Smooth muscle cell (in vitro differentiated cells): ENCODE measurements around the gene PRELID2. TPM values are rescaled to one million over a fixed set of nuclear protein-coding genes. Genes with fewer than 3 reads are reported as not detected.

ENCODE experiments used
- DNase-seq: peaks from one replicate; lab custom pipeline; 2025; ENCODE audit not compliant: unreplicated experiment; lab: John Stamatoyannopoulos, UW
- H2AFZ ChIP-seq: fragments of 200-600 bp; sonication (generic); 2 replicates; pipeline ENCODE4 v1.6.0; 2016; ENCODE audit warnings: antibody characterized with exemption, low read depth, mild to moderate bottlenecking
- H3F3A ChIP-seq: fragments of 200-600 bp; sonication (generic); 2 replicates; pipeline ENCODE4 v1.6.0; 2017; ENCODE audit warnings: antibody characterized with exemption, low read depth
- H3K27ac ChIP-seq: fragments of 200-600 bp; sonication (generic); 2 replicates; pipeline ENCODE4 v1.5.1; 2016; ENCODE audit warnings: low read depth, mild to moderate bottlenecking
- H3K27me3 ChIP-seq: fragments of 200-600 bp; sonication (generic); 2 replicates; pipeline ENCODE4 v1.6.1; 2016; ENCODE audit warnings: low read depth, mild to moderate bottlenecking
- H3K36me3 ChIP-seq: fragments of 200-600 bp; sonication (generic); 2 replicates; pipeline ENCODE4 v1.5.1; 2016; ENCODE audit warnings: low read depth
- H3K4me1 ChIP-seq: fragments of 200-600 bp; sonication (generic); 2 replicates; pipeline ENCODE4 v1.5.1; 2016; ENCODE audit warnings: low read depth
- H3K4me2 ChIP-seq: fragments of 200-600 bp; sonication (generic); 2 replicates; pipeline ENCODE4 v1.6.0; 2016; ENCODE audit warnings: mild to moderate bottlenecking
- H3K4me3 ChIP-seq: fragments of 200-600 bp; sonication (generic); 2 replicates; pipeline ENCODE4 v1.5.1; 2016; ENCODE audit warnings: mild to moderate bottlenecking
- H3K79me2 ChIP-seq: fragments of 200-600 bp; sonication (generic); 2 replicates; pipeline ENCODE4 v1.6.0; 2016; ENCODE audit warnings: low read depth, mild to moderate bottlenecking
- H3K9ac ChIP-seq: fragments of 200-600 bp; sonication (generic); 2 replicates; pipeline ENCODE4 v1.6.0; 2016; ENCODE audit warnings: low read depth
- H3K9me3 ChIP-seq: fragments of 200-600 bp; sonication (generic); replicated peaks from 2 replicates; pipeline ENCODE4 v1.5.1; 2016; ENCODE audit warnings: low read depth
- H4K20me1 ChIP-seq: fragments of 200-600 bp; sonication (generic); 2 replicates; pipeline ENCODE4 v1.6.0; 2016; ENCODE audit warnings: low read depth
- WGBS: methylation state at CpG from one replicate; pipeline ENCODE4 v1.1.7; 2016; ENCODE audit warnings: low lambda C conversion rate; 5-methylcytosine and 5-hydroxymethylcytosine counted together
- polyA plus RNA-seq: library from polyadenylated mRNA; unstranded; fragments of >200 nt; fragmentation: Nextera tagmentation; extraction: Ambion mirVana; gene quantifications from 2 replicates; pipeline ENCODE4 v1.2.1, GENCODE V29; 2016
- total RNA-seq: library from RNA; depleted of rRNA; stranded (reverse); fragments of >200 nt; gene quantifications from 2 replicates; pipeline ENCODE4 v1.2.3, GENCODE V29; 2014
- TF ChIP-seq, protein P1 (sequence below): fragments of 200-600 bp; sonication (generic); IDR thresholded peaks from 2 replicates; pipeline ENCODE4 v1.5.1; 2017; ENCODE audit warnings: borderline replicate concordance, mild to moderate bottlenecking, antibody characterized with exemption; ENCODE audit not compliant: insufficient read depth, poor library complexity, severe bottlenecking

The PRELID2 gene
- total and polyA plus RNA-seq, 2 experiments from 2014 or later, result 2.5 to 7.3 TPM

DNA sequence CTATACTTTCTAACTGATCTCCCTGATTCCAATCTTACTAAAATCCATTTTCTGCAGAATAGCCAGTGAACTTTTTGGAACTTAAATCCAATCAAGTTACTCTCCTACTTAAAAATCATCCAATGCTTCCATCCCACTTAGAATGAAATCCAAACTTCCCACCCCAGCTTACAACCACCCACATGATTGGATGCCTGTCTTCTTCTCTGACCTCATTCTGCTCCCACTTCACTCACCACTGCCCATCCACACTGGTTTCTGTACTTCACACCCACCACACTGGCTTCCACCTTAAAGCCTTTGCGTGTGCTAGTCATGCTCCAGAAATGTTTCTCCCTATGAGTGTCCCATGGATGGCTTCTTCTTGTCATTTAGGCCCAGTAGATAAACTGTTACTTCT lies 119.7 kb downstream of the PRELID2 start:
- H3K79me2 ChIP-seq, result no peaks in the 10 kb centered on the region
- no peaks in the 10 kb centered on the region for H3K9me3 ChIP-seq
- peak overlapping the region; percentile 7 for H3K4me2 ChIP-seq
- H3K27ac ChIP-seq, result no peak overlapping the region
- WGBS, result 77% methylated on average over 1 of the region's 1 CpG
- no peak overlapping the region for H3K9ac ChIP-seq
- H3K36me3 ChIP-seq, result no peaks in the 10 kb centered on the region
- H3F3A ChIP-seq, result no peaks in the 10 kb centered on the region
- H3K27me3 ChIP-seq, result no peaks in the 10 kb centered on the region
- no peak overlapping the region for H2AFZ ChIP-seq
- TF ChIP-seq, protein P1, sequence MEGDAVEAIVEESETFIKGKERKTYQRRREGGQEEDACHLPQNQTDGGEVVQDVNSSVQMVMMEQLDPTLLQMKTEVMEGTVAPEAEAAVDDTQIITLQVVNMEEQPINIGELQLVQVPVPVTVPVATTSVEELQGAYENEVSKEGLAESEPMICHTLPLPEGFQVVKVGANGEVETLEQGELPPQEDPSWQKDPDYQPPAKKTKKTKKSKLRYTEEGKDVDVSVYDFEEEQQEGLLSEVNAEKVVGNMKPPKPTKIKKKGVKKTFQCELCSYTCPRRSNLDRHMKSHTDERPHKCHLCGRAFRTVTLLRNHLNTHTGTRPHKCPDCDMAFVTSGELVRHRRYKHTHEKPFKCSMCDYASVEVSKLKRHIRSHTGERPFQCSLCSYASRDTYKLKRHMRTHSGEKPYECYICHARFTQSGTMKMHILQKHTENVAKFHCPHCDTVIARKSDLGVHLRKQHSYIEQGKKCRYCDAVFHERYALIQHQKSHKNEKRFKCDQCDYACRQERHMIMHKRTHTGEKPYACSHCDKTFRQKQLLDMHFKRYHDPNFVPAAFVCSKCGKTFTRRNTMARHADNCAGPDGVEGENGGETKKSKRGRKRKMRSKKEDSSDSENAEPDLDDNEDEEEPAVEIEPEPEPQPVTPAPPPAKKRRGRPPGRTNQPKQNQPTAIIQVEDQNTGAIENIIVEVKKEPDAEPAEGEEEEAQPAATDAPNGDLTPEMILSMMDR, result no peak
- no peak overlapping the region for H3K4me3 ChIP-seq
- no peak for DNase-seq
- no peaks in the 10 kb centered on the region for H3K4me1 ChIP-seq
- no peaks in the 10 kb centered on the region for H4K20me1 ChIP-seq

- Histone ChIP-seq H3K4me2 (no peak overlapping the region), H3K79me2 (no peaks in the 10 kb centered on the region), H3K4me3 (no peak overlapping the region), H3K4me1 (no peaks in the 10 kb centered on the region), H3K9ac (no peak overlapping the region), H3F3A (no peaks in the 10 kb centered on the region), H3K9me3 (no peaks in the 10 kb centered on the region), H4K20me1 (no peaks in the 10 kb centered on the region), H3K27ac (no peak overlapping the region), H3K36me3 (no peaks in the 10 kb centered on the region), H2AFZ (no peak overlapping the region), H3K27me3 (no peaks in the 10 kb centered on the region)
- DNase-seq, result no peak
- 95% methylated on average over 2 of the region's 2 CpGs for WGBS
- TF ChIP-seq, protein P1, result no peak
Observed at GRCh38 chr5:145712245-145712644, 122.9 kb downstream of the PRELID2 start.

DNA sequence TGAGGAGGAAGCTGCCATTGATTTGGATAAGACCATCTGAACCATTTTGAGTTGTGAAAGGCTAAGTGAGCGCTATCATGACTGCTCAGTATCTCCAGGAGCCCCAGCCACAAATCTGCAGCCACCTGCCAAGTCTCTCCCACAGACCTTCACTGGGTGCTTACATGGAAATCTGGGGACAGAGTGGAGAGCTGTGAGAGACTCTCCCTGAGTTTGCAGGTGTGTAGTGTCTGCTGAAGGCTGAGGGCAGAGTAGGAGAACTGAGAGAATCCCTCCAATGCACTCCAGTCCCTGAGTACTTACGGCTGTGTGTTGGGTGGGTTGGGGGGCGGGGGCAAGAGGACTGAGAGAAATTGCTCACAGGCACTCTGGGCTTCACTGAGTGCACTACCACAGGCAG lies 123.7 kb downstream of the PRELID2 start:
- no peaks in the 10 kb centered on the region for H3K27me3 ChIP-seq
- H3K4me3 ChIP-seq, result no peak overlapping the region
- H3K79me2 ChIP-seq, result no peaks in the 10 kb centered on the region
- H3F3A ChIP-seq, result no peaks in the 10 kb centered on the region
- TF ChIP-seq, protein P1, result no peak
- no peaks in the 10 kb centered on the region for H3K9me3 ChIP-seq
- H3K9ac ChIP-seq, result no peak overlapping the region
- H4K20me1 ChIP-seq, result no peaks in the 10 kb centered on the region
- no peak overlapping the region for H3K4me2 ChIP-seq
- no peaks in the 10 kb centered on the region for H3K4me1 ChIP-seq
- H2AFZ ChIP-seq, result no peak overlapping the region
- H3K36me3 ChIP-seq, result no peaks in the 10 kb centered on the region
- no peak overlapping the region for H3K27ac ChIP-seq
- WGBS, result 88% methylated on average over 3 of the region's 3 CpGs
- DNase-seq, result no peak

Other genes starting within 250 kb of the PRELID2 start
- gene GRXCR2, start 37.7 kb upstream of the PRELID2 start, total RNA-seq, result not detected in 2 replicates
- not detected in 2 replicates for gene GRXCR2, start 37.7 kb upstream of the PRELID2 start, polyA plus RNA-seq
- 2.0 and 2.4 TPM in 2 replicates for gene SH3RF2, start 101.2 kb upstream of the PRELID2 start, total RNA-seq
- gene SH3RF2, start 101.2 kb upstream of the PRELID2 start, polyA plus RNA-seq, result 1.0 and 3.1 TPM in 2 replicates